ENCODE results near the gene CSNK1D.

Gene CSNK1D

GRCh38 chr17:82318772-82319606 is 45.5 kb upstream of the CSNK1D start:
- DNase-seq, result no peak

GRCh38 chr17:82318169-82318498 is 44.6 kb upstream of the CSNK1D start:
- peaks cover 34% of the 10 kb centered on the region for H3K79me2 ChIP-seq (ENCODE audit: insufficient read depth, low read length)
- H3K36me3 ChIP-seq (ENCODE audit: insufficient read depth, low read length), result peaks cover 37% of the 10 kb centered on the region
- H3K4me1 ChIP-seq (ENCODE audit: insufficient read depth, low read length), result peaks cover 47% of the 10 kb centered on the region
- no peaks in the 10 kb centered on the region for H3K27me3 ChIP-seq (ENCODE audit: insufficient read depth, low read length, poor library complexity)
- no peak for DNase-seq
- H3K9me3 ChIP-seq (ENCODE audit: insufficient read depth, low read length, severe bottlenecking), result no peaks in the 10 kb centered on the region
- H3K4me3 ChIP-seq (ENCODE audit: low read depth in 1 of 2, low read length in 2 of 2), result peak overlapping the region in 1 of 2 experiments; percentile 87; a peak in 2 of 4 replicates
- H3K27ac ChIP-seq (ENCODE audit: low read length), result peak overlapping the region; percentile 84
- H2AFZ ChIP-seq (ENCODE audit: low read depth, low read length), result no peak overlapping the region
- no peak for TF ChIP-seq CTCF (IDR thresholded peaks at IDR 0.05; ENCODE audit: borderline replicate concordance, extremely low read depth, low read length, poor library complexity, severe bottlenecking)
- no peak for TF ChIP-seq EZH2 (IDR thresholded peaks at IDR 0.05; ENCODE audit: borderline replicate concordance, low read depth, low read length, severe bottlenecking)
- no peak for ATAC-seq (ENCODE audit: insufficient read depth, low read depth)
- peaks cover 8% of the 10 kb centered on the region; the same call in 1 of the 2 replicates for H4K20me1 ChIP-seq (ENCODE audit: insufficient read depth, low read length)
- H3K9ac ChIP-seq (ENCODE audit: low read depth, low read length), result peak overlapping the region; percentile 82; the same call in 1 of the 2 replicates
- H3K4me2 ChIP-seq (ENCODE audit: insufficient read depth, low read length), result peak overlapping the region; percentile 84

More at GRCh38 chr17:82318772-82319606, 45.5 kb upstream of the CSNK1D start:
- H3K9me3 ChIP-seq (ENCODE audit: insufficient read depth, low read length, severe bottlenecking), result no peaks in the 10 kb centered on the region
- H3K27me3 ChIP-seq (ENCODE audit: insufficient read depth, low read length, poor library complexity), result no peaks in the 10 kb centered on the region
- no peak for TF ChIP-seq EZH2 (IDR thresholded peaks at IDR 0.05; ENCODE audit: borderline replicate concordance, low read depth, low read length, severe bottlenecking)
- TF ChIP-seq CTCF (IDR thresholded peaks at IDR 0.05; ENCODE audit: borderline replicate concordance, extremely low read depth, low read length, poor library complexity, severe bottlenecking), result no peak
- no peak overlapping the region for H2AFZ ChIP-seq (ENCODE audit: low read depth, low read length)
- no peak overlapping the region for H3K4me3 ChIP-seq (ENCODE audit: low read depth in 1 of 2, low read length in 2 of 2)
- peaks cover 29% of the 10 kb centered on the region for H3K36me3 ChIP-seq (ENCODE audit: insufficient read depth, low read length)
- no peak overlapping the region for H3K9ac ChIP-seq (ENCODE audit: low read depth, low read length)
- H3K4me1 ChIP-seq (ENCODE audit: insufficient read depth, low read length), result peaks cover 43% of the 10 kb centered on the region
- no peak overlapping the region for H3K27ac ChIP-seq (ENCODE audit: low read length)
- H3K79me2 ChIP-seq (ENCODE audit: insufficient read depth, low read length), result peaks cover 34% of the 10 kb centered on the region
- no peak overlapping the region for H3K4me2 ChIP-seq (ENCODE audit: insufficient read depth, low read length)
- peaks cover 8% of the 10 kb centered on the region; the same call in 1 of the 2 replicates for H4K20me1 ChIP-seq (ENCODE audit: insufficient read depth, low read length)
- no peak for ATAC-seq (ENCODE audit: insufficient read depth, low read depth)

DNA sequence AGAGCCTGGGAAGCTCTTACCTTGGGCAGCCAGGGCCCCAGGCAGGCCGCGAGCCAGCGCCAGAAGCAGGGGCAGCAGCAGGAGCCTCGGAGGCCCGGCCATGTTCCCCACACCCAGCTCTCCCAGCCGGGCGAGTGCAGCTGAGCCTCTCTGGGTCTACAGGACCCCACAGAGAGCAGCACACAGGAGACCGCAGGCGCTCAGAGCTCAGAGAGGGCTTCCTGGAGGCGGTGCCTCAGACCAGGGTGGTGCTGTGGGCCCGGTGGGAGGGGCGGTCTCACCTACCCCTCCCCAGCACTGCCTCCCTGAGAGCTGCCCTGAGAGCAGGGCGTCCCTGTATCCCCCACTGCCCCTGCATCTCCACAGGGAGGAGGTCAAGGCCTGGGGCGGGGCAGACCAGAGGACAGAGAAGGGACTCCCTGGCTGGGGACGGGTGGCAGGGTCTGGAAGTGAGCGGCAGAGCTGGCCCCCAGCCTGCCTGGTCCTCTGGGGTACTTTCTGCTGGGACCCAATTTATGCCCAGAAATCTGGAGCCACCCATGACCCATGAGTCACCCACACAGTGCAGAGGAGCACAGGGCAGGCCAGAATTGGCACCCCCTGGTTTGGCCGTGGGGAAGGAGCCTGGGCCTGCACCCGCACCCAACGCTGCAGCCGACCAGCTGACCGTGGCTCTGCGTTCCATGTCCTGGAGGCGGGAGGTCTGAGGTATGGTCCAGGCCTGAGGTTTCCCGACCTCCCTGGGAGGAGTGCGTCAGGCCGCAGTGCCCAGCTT is 44.1 kb upstream of the CSNK1D start, which contains the start of gene CD7:
CD7 (minus strand) TSS at position 215 of the 775 bp plus-strand sequence; CDS start at position 102, 113 bp downstream.
- peak within 1 kb of the TSS; percentile 84 for H3K4me2 ChIP-seq (ENCODE audit: insufficient read depth, low read length)
- DNase-seq (peak; percentile 95), ATAC-seq (ENCODE audit: insufficient read depth, low read depth) (peak; percentile 92)
- H2AFZ ChIP-seq (ENCODE audit: low read depth, low read length), result peak within 1 kb of the TSS; percentile 49
- H3K27ac ChIP-seq (ENCODE audit: low read length), result peak within 1 kb of the TSS; percentile 84
- H3K9me3 ChIP-seq (ENCODE audit: insufficient read depth, low read length, severe bottlenecking), result no peaks in the 10 kb centered on the region
- H3K36me3 ChIP-seq (ENCODE audit: insufficient read depth, low read length), result peaks cover 37% of the 10 kb centered on the region
- peak; percentile 2 for TF ChIP-seq CTCF (IDR thresholded peaks at IDR 0.05; ENCODE audit: borderline replicate concordance, extremely low read depth, low read length, poor library complexity, severe bottlenecking)
- no peak for TF ChIP-seq EZH2 (IDR thresholded peaks at IDR 0.05; ENCODE audit: borderline replicate concordance, low read depth, low read length, severe bottlenecking)
- peaks cover 47% of the 10 kb centered on the region for H3K4me1 ChIP-seq (ENCODE audit: insufficient read depth, low read length)
- no peaks in the 10 kb centered on the region for H3K27me3 ChIP-seq (ENCODE audit: insufficient read depth, low read length, poor library complexity)
- H4K20me1 ChIP-seq (ENCODE audit: insufficient read depth, low read length), result peaks cover 8% of the 10 kb centered on the region; the same call in 1 of the 2 replicates
- H3K4me3 ChIP-seq (ENCODE audit: low read depth in 1 of 2, low read length in 2 of 2), result peak within 1 kb of the TSS; percentile 51 to 87
- H3K79me2 ChIP-seq (ENCODE audit: insufficient read depth, low read length), result peaks cover 34% of the 10 kb centered on the region
- peak within 1 kb of the TSS; percentile 82 for H3K9ac ChIP-seq (ENCODE audit: low read depth, low read length)
